HEK293T (cell line): ENCODE data around the gene PSMD5.

Experiments
- CTCF ChIA-PET: fragments of 350-600 bp; formaldehyde crosslinking; extraction: SDS; loops from one replicate; lab custom pipeline; 2021; ENCODE audit warnings: antibody characterized with exemption, inconsistent platforms; lab: Yijun Ruan, JAX
- POLR2A ChIA-PET: fragments of 350-600 bp; formaldehyde crosslinking; extraction: SDS; loops from one replicate; lab custom pipeline; 2020; ENCODE audit warnings: antibody characterized with exemption, inconsistent platforms; lab: Yijun Ruan, JAX
- DNase-seq: peaks from one replicate; pipeline ENCODE4 v3.0.0; 2012; ENCODE audit warnings: mixed read lengths; ENCODE audit errors: extremely low spot score
- ARNT ChIP-seq: fragments of 450-650 bp; IDR thresholded peaks from 2 replicates; pipeline ENCODE4 v1.6.1; 2017; ENCODE audit warnings: mild to moderate bottlenecking
- BHLHE40 ChIP-seq: fragments of 450-650 bp; IDR thresholded peaks from 2 replicates; pipeline ENCODE4 v1.6.1; 2016; ENCODE audit warnings: mild to moderate bottlenecking, moderate library complexity, borderline replicate concordance
- CTBP1 ChIP-seq: fragments of 450-650 bp; IDR thresholded peaks from 2 replicates; pipeline ENCODE4 v1.6.1; 2016; ENCODE audit warnings: borderline replicate concordance
- ELF4 ChIP-seq: fragments of 450-650 bp; IDR thresholded peaks from 2 replicates; pipeline ENCODE4 v1.6.1; 2017; ENCODE audit warnings: antibody characterized with exemption
- FOXA1 ChIP-seq: fragments of 450-650 bp; IDR thresholded peaks from 2 replicates; pipeline ENCODE4 v1.6.1; 2016; ENCODE audit warnings: mild to moderate bottlenecking
- FOXK2 ChIP-seq: fragments of 450-650 bp; IDR thresholded peaks from 2 replicates; pipeline ENCODE4 v1.6.1; 2016; ENCODE audit warnings: mild to moderate bottlenecking
- FOXM1 ChIP-seq: fragments of 450-650 bp; IDR thresholded peaks from 2 replicates; pipeline ENCODE4 v1.6.1; 2017; ENCODE audit warnings: mild to moderate bottlenecking, borderline replicate concordance
- HDGF ChIP-seq: fragments of 450-650 bp; IDR thresholded peaks from 2 replicates; pipeline ENCODE4 v1.6.1; 2017; ENCODE audit warnings: antibody characterized with exemption, borderline replicate concordance
- L3MBTL2 ChIP-seq: fragments of 450-650 bp; conservative IDR thresholded peaks from 2 replicates; pipeline ENCODE4 v1.6.1; 2016; ENCODE audit warnings: mild to moderate bottlenecking
- LEF1 ChIP-seq: fragments of 450-650 bp; IDR thresholded peaks from 2 replicates; pipeline ENCODE4 v1.6.1; 2017; ENCODE audit warnings: mild to moderate bottlenecking, borderline replicate concordance
- NFRKB ChIP-seq: fragments of 450-650 bp; IDR thresholded peaks from 2 replicates; pipeline ENCODE4 v1.6.1; 2016; ENCODE audit warnings: mild to moderate bottlenecking, moderate library complexity
- SP1 ChIP-seq: fragments of 450-650 bp; IDR thresholded peaks from 2 replicates; pipeline ENCODE4 v1.6.1; 2017
- SUZ12 ChIP-seq: fragments of 450-650 bp; IDR thresholded peaks from 2 replicates; pipeline ENCODE4 v1.6.1; 2016; ENCODE audit warnings: mild to moderate bottlenecking
- TARDBP ChIP-seq: fragments of 450-650 bp; IDR thresholded peaks from 2 replicates; pipeline ENCODE4 v1.6.1; 2016
- ZNF384 ChIP-seq: fragments of 450-650 bp; IDR thresholded peaks from 2 replicates; pipeline ENCODE4 v1.6.1; 2016
- TF ChIP-seq, protein P1 (sequence below): fragments of 450-650 bp; IDR thresholded peaks from 2 replicates; pipeline ENCODE4 v1.6.1; 2016

The PSMD5 gene

DNA sequence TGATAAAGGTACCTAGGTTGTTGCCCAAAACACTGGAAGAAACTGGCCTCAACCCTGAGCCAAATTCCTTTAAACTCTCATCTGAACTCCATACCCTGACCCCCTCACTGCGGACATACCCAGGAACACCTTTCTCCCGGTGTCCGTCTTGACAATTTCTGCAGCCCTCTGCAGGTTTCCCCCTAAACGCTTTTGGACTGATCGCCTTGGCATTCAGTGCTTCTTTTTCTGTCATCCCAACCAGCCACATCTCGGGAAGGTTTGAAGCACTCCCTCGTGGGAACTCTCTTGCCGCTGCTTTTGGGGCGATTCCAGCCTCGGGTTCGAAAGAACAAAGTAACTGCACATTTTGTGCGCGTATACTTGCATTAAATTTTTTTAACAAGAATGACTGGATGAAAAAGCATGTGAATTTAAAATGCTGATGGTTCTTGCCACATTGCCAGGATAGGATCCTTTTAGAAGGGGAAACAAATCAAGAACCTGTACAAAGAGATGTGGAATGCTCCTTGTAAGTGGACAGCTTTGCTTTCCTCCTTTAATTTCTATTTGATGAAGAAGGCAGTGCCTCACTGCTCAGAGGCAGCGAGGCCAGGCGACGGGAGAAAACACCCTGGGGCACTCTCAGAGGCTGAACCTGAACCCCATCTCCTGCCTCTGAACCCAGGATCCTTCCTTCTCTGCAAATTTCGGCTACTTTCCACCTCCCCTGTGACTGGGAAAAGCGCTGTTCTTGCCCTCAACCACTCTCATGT is 615 bp downstream of the PSMD5 start:
- TF ChIP-seq SUZ12 (no peak), L3MBTL2 (no peak), ELF4 (no peak), NFRKB (no peak), LEF1 (no peak), FOXM1 (no peak), CTBP1 (no peak), ARNT (no peak), HDGF (no peak), FOXK2 (no peak), FOXA1 (no peak)
- TF ChIP-seq, protein P1, sequence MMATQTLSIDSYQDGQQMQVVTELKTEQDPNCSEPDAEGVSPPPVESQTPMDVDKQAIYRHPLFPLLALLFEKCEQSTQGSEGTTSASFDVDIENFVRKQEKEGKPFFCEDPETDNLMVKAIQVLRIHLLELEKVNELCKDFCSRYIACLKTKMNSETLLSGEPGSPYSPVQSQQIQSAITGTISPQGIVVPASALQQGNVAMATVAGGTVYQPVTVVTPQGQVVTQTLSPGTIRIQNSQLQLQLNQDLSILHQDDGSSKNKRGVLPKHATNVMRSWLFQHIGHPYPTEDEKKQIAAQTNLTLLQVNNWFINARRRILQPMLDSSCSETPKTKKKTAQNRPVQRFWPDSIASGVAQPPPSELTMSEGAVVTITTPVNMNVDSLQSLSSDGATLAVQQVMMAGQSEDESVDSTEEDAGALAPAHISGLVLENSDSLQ = no peak
- ChIA-PET CTCF (no interaction called here), POLR2A (no interaction called here)
- no peak for DNase-seq

DNA sequence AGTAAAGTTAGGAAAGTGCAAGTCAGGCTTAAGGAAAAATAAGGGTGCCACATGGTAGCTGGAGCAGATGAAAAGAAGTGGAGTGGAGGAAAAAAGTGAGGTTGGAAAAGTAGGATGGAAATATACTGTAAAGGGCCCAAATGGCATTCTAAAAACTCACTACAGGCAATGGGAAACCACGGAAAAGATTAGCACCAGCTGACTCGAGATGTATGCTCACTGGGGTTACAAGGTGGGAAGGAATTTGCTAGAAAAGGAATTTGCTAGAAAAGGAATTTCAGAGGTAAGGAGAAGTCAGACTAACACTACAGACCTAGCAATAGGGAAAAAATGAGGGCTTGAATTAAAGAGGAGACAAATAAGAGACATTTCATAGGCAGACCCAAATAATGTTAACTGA is 3.6 kb downstream of the PSMD5 start:
- TF ChIP-seq ELF4 = no peak
- TF ChIP-seq SP1 = no peak
- TF ChIP-seq LEF1 = no peak
- no peak for TF ChIP-seq SUZ12
- TF ChIP-seq ARNT = no peak
- no peak for TF ChIP-seq L3MBTL2
- no peak for TF ChIP-seq FOXM1
- TF ChIP-seq HDGF = no peak
- TF ChIP-seq ZNF384 = no peak
- no peak for DNase-seq
- ChIA-PET POLR2A (no interaction called here), CTCF (no interaction called here)

DNA sequence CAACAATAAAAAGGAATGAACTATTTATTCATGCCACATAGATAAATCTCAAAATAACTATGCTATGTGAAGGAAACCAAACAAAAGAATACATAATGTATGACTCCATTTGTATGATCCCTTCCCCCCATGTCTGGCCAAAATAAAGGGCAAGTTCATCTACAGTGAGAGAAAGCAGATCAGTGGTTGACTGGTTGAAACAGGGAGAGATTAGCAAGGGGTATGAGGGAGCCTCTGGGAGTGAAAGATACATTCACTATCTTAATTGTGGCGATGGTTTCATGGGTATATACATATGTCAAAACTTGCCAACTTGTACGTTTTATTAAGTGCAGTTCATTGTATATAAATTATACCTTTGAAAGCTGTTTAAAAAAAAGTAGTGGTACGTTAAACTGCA is 4.8 kb downstream of the PSMD5 start:
- no peak for TF ChIP-seq TARDBP
- CTCF ChIA-PET = no interaction called here
- POLR2A ChIA-PET = no interaction called here
- DNase-seq = no peak

DNA sequence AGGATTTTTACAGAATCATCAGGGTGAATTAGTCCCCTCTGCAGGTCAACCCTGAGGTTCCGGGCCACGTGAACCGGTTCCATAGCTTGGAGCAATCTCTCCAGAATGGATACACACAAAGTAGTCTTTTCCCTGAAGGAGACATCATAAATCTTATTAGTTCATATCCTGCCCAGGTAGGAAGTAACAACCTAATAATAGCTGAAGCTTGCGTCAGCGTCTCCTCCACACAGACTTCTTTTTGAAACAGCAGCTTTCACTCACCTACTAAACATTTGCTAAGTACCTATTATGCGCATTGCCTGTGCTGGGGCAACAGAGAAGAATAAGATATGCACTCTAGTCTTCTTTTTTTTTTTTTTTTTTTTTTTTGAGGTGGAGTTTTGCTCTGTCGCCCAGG is 9.4 kb downstream of the PSMD5 start:
- DNase-seq = no peak
- ChIA-PET POLR2A (interaction anchor here (2.5 kb wide), 1 partner anchor 40 kb away, joined by 10 read pairs; the partner anchor contains the start of gene FBXW2), CTCF (no interaction called here)
- no peak for TF ChIP-seq TARDBP
- no peak for TF ChIP-seq ELF4
- no peak for TF ChIP-seq HDGF
- TF ChIP-seq FOXK2 = no peak
- no peak for TF ChIP-seq FOXA1
- TF ChIP-seq NFRKB = no peak
- TF ChIP-seq ARNT = no peak
- no peak for TF ChIP-seq FOXM1
- TF ChIP-seq SUZ12 = no peak
- TF ChIP-seq CTBP1 = no peak
- TF ChIP-seq SP1 = no peak

DNA sequence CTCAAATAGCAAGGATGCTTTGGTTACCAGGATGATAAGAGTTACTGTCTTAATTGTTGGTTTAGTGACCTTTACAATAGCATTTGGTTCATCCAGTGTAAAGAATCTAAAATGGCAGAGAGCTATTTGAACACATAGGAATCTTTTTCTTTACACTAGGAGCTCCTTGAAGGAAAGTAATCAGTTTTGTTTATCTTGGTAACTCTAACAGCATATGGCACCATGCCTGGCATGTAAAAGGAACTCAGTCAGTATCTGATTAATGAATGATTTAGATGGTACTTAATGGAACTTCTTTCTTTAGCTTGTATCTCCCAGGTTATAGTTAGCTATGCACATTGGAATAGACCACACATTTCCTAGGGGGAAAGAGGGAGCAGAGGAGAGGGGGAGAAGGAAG is 9.9 kb downstream of the PSMD5 start:
- CTCF ChIA-PET = no interaction called here
- no peak for DNase-seq
- TF ChIP-seq FOXK2 = no peak
- TF ChIP-seq L3MBTL2 = no peak
- TF ChIP-seq FOXA1 = no peak
- no peak for TF ChIP-seq TARDBP
- no peak for TF ChIP-seq FOXM1
- TF ChIP-seq SP1 = no peak
- TF ChIP-seq, protein P1 = no peak
- no peak for TF ChIP-seq CTBP1
- TF ChIP-seq ELF4 = no peak
- TF ChIP-seq HDGF = no peak
- POLR2A ChIA-PET = interaction anchor here (2.5 kb wide), 1 partner anchor 39 kb away, joined by 10 read pairs; the partner anchor contains the start of gene FBXW2

DNA sequence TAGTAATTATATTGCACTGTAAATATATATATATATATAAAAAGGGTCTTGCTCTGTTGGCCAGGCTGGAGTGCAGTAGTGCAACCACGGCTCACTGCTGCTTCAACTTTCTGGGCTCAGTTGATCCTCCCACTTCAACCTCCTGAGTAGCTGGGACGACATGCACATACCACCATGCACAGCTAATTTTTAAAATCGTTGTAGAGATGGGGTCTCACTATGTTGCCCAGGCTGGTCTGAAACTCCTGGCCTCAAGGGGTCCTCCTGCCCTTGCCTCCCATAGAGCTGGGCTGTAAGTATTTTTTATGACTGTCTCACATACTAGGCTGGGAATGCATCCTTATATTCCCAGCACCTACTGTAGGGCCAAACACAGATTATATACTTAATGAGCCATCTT is 11.9 kb downstream of the PSMD5 start:
- CTCF ChIA-PET = no interaction called here
- POLR2A ChIA-PET = no interaction called here
- no peak for DNase-seq
- TF ChIP-seq, protein P1 = no peak

DNA sequence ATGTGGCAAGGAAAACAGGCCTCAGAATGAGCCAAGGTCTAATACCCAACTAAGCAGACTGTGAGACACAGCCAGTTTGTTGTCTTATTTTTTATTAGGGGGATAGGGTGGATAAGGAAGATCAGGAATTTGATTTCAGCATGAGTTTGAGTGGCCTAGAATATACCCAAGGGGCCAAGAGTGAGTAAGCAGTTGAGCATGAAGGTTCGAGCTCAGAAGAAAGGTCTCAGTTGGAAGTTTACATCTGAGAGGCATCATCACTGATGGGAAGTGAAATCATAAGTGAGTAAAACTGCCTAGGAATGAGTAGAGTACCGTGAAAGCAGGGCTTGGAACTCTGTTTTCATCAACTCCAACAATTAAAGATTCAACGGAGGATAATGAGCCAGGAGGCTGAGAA is 12.6 kb downstream of the PSMD5 start:
- no peak for DNase-seq
- CTCF ChIA-PET = no interaction called here
- TF ChIP-seq BHLHE40 = no peak
- TF ChIP-seq NFRKB = no peak
- TF ChIP-seq HDGF = no peak
- TF ChIP-seq FOXA1 = no peak
- TF ChIP-seq SP1 = no peak
- TF ChIP-seq CTBP1 = no peak
- no peak for TF ChIP-seq ZNF384
- POLR2A ChIA-PET = no interaction called here
